ENCODE data around the gene PTPN2.
A peak's percentile ranks its signal among the peaks of the same experiment; 100 is the strongest.
"Not testable (repeated sequence)": the region's sequence is repeated elsewhere in the genome, so short reads cannot be mapped to it uniquely, and the experiment has no call there.

Gene PTPN2

DNA sequence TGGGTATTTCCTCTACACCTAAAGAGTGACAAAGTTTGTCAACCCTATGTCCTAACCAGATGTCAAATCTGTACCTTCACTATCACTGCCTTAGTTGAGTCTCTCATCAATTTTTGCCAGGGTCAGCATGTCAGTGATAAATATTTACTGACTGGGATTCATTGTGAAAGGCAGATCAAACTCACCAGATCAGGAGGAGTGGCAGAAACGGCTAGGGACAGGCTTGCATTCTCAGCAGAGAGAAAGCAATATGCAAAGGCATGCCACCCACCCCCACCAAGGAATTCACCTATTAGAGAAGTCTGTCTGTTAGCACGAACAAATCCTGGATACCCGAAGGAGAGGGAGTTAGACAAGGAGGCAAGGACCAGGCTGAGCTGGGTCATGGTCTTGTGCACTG, 62.6 kb downstream of the PTPN2 start:
- DNase-seq, result no peak

DNA sequence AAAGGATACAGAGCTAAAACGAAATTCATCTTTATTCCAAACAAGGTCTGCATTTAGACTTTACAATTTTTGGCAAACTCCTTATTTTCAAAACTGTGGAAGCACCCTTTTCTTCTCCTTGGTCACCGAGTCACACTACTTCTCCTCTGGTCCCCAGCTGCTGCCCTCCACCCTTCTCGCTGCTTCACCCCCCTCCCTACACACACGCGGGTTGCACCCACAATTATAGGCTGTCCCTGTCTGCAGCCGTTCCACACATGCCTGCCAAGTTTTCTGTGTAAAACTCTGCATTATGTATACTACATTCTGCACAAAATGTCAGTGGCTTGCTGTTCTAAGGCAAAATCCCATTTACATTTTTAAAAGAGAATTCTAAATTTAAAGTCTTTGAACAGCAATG, 63.5 kb downstream of the PTPN2 start:
- DNase-seq, result no peak

DNA sequence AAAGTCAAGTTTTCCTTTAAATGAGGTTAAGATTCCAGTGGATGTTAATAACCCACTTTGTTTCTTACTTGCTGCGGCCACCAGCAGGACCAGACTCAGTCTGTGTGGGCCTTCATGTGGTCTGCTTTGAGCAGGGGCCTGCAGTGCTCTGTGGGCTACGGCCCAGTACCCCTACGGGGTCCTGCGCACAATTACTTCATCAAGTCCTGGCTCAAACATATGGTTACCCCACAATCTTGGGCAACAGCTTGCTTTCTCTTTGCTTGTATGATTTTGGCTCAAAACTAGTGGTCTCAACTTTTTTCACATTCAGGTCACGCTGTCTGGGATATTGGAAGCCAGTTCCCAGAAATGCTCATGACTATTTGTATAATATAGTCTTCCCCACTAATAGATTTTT, 64.2 kb downstream of the PTPN2 start:
- DNase-seq, result no peak

DNA sequence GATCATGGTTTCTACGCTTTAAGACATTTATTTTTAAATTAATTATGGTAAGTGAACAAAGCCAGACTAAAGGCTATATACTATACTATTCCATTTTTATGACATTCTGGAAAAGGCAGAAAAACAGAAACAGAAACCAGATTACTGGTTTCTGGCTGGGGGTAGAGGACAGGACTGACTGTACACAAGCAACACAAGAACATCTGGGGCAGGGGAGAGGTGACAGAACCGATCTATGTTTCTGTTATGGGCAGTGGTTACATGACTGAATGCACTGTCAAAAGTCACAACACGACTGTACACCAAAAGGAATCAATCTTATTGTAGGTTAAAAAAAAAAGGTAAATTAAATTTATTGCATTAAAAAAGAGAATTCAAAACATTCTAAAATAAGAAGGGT, 64.7 kb downstream of the PTPN2 start:
- DNase-seq, result no peak

DNA sequence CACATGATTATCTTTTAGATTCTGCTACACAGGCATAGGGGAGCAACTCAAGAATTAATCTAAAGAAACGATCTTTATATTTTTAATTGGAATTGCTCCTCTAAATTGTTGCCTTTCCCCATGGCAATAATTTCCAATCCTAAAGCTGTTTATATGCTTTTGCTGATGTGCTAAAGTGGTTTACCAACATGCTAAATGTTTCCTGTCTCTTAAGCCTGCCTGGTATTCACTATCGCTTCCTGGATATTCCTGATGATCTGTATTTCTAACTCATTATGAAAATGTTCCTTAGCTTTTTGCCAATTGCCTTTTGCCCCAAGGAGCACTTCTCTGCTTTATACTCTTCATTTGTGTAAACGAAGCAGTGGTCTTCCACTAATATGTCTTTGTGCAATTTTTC, 65.8 kb downstream of the PTPN2 start:
- no peak for DNase-seq

DNA sequence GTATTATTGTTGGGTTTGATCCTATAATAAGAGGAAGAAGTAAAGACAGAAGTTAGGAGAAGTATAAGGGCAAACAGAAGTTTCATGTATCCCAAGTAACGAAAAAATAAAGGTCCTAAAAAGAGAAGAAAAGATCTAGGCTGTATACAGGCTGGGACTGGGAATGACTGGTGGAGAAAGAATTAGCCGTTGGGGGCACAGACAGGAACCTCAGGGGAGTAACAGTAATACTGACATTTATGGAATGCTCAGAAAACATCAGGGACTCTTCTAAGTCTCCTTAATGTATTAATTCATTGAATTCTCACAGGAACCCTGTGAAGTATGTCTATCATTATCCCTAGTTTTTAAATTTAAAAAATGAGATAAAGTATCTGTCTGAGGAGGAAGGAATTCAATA, 67.6 kb downstream of the PTPN2 start:
- no peak for DNase-seq

DNA sequence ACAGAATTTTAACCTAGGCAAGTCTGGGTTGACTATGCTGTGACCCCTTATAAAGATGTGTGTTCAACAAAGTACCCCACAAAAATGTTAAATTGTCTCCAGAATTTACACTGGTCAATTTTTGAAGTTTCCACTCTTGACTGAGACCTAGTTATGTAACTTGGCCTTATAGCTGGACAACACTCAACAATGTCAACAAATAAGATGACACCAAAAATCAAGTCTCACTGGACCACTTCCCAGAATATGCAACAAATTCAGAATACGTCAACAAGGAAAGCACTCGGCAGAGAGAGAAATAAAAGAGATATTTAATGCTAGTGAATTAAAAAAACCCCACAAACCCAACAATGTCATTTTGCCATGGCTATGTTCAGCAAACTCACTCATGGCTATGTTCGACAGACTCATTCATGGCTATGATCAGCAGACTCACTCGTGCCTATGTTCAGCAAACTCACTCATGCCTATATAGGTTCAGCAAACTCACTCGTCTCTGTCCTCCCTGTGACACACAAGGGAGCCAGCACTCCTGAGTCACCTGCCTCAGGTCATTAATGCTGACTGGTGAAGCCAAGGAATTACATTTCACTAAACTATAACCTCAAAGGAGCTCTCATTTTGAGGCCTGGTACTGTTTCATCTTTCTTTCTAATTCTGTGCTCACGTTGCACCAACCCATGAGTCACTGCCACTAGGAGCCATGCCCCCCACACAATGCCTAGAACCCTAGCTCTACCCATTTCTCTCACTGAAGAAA, 72.7 kb downstream of the PTPN2 start:
- DNase-seq, result no peak

DNA sequence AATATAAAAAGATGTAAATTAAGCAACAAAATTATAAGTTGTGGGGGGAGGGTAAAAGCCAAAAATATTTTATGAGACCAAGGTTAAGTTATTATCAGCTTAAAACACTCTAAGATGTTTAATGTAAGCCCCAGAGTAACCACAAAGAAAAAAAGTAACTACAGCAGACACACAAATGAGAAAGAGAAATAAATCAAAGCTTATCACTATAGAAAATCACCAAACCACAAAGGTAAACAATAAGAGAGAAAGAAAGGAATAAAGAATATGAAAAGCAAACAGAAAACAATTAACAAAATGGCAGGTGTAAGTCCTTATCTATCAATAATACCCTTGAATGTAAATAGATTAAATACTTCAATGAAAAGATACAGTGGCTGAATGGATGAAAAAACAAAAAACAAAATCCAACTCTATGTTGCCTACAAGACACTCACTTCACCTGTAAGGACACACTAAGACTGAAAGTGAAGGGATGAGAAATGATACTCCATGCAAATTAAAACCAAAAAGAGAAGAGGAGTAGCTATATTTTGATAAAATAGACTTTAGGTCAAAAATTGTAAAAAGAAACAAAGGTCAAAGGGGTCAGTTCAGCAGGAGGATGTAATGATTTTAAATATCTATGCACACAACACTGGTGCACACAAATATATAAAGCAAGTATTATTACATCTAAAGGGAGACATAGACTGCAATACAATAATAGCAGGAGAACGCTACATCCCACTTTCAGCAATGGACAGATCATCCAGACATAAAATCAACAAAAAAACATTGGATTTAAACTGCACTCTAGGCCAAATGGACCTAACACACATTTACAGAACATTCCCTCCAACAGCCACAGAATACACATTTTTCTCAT, 80.7 kb downstream of the PTPN2 start:
- peak; percentile 1 for DNase-seq

DNA sequence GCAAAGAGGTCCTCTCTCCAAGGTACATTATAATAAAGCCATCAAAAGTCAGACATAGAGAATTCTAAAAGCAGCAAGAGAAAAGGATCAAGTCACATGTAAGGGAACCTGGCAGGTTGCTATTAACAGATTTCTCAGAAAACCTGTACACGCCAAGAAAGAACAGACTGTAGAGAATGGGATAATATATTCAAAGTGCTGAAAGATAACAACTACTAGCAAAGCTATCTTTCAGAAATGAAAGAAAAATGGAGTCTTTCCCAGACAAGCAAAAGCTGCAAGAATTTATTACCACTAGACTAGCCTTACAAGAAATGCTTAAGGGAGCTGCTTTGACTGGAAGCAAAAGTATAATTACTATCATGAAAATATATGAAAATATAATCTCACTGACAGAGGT, 81.5 kb downstream of the PTPN2 start:
- DNase-seq, result no peak

DNA sequence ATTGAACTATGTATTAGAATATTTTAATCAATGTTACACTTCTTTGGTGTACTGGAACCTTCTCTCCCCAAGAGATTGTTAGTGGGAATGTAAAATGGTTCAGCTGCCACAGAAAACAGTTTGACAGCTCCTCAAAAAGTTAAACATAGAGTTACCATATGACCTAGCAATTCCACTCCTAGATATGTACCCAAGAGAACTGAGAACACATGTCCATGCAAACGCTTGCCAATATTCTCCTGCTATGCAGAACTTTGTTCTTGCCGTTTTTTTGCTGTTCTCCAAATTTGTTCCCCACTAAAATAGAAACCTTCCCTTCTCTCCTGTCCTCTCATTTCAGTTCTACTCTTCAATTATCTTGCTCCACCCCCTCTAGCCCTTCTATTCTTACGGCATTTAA, 87.6 kb downstream of the PTPN2 start:
- DNase-seq, result no peak

DNA sequence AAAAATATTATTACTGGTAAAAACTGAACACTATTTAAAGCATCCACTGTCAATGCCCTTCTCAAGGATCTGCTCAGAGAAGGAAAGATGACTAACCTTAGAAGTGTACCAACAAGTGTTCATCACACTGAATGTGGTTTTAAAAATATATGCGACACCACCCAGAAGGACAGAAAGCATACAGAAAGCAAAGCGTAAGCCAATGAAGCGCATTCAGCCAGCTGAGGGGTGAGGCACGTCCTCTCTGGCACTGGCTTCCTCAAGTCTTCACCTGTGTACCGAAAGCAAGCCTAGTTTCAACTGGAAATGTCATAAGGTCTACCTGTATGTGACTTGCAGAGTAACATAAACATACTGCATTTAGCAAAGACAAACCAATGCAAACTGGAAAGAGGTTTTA, 92.4 kb downstream of the PTPN2 start:
- no peak for DNase-seq

DNA sequence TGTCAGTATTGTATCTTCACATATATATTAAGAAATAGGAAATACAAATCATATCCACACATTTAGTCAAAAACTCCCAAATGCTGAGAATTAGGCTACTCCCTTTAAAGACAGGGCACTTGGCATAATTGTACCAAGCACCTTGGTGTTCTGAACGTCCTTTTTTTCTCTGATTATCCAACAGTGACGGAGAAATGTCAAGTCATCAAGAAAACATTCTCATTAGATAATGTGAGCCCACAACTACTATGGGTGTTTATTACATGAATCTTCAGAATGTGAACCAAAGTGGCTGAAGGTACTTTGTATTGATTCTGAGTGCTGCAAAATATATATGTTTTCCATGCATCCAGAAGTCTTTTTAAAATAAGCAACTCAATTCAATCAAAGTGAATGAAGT, 97.4 kb downstream of the PTPN2 start:
- DNase-seq, result no peak

DNA sequence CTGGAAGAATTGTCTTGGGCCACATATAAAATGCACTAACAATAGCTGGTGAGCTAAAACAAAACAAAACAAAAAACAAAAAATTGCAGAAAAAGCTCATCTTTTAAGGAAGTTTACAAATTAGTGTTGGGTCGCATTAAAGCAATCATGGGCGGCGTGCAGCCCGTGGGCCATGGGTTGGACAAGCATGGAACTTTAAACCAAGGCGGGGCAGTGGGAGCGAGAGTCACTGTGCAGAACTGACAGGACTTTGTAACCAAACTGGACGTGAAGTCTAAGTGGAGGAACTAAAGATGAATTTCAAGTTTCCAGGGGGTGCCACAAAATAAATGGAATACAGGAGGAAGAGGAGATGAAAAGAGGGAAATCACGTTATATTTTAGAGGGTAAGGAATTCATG, 100.5 kb downstream of the PTPN2 start:
- no peak for DNase-seq

DNA sequence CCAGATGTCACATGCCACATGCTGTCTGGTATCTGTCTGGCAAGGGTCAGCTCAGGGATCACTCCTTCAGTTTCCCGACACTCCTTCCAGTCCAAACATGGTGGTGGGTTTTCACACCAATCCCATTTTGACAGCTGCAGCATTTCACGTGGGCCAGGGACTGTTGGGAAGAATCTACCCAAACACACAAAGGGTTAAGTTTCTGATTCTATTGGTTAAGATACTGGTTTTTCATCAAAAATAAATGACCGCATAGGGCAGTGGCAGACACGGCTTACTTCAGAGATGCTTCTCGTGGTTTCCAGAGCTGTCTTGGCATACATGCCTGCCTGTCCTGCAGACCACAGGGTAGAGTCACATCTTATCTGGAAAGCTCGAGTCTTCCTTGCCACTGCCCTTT, 101.5 kb downstream of the PTPN2 start:
- DNase-seq, result no peak

DNA sequence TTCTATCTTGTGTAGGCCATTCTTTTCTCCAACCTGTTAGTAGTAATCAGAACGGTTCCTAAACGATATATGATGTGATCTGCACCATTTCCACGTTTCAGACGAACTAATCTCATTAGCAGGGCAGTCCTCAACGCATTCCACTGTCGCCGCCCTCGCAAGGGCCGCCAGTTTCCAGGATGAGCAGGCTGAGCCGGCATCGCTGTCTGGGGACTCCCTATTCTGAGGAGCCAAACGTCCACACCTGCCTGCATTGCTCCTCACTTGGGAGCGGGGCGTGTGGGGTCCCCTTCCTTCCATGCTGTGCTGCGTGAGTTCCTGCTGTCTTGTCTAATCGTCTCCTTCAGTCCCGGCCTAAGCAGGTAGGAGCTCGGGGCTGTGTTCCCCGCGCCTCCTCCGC, 104.6 kb downstream of the PTPN2 start:
- DNase-seq, result no peak

DNA sequence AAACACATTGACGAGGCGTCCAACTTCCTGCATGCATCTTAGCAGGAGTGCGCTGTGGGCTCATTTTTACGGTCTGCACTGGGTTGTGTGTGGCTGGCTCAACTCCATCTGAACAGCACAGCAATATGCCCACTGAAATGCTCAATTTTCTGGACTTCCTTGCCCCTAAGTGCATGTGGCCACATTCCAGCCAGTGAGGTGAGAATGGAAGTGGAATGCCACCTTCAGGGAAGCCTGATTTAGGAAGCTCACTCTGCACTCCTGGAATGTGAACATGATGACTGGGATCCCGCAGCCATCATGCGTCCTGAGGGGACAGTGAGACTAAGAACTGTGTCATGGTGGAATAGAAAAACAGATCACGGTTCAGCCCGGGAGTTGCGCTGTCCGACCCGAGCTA, 105.0 kb downstream of the PTPN2 start:
- no peak for DNase-seq

DNA sequence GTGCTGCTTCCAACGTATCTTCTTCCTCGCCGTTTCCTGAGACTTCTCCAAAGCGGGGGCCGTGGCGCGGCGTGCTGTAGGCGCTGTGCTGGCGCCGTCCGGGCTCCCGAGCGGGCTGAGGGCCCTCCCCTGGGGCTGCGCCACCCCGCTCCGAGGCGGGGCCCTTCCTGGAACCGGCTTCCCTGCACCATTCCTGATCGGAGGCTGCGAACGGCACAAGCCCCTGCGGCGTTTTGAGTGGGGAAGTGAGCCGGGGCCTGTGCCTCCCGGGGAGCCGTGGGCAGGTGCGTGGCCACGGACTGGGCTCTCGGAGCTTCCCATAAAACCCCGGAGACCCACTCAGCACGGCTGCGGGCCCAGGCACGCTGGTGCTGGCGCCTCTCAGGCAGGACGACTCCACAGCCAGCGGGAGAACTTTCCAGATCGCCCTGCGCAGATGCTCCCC, 106.5 kb downstream of the PTPN2 start:
- DNase-seq, result no peak

DNA sequence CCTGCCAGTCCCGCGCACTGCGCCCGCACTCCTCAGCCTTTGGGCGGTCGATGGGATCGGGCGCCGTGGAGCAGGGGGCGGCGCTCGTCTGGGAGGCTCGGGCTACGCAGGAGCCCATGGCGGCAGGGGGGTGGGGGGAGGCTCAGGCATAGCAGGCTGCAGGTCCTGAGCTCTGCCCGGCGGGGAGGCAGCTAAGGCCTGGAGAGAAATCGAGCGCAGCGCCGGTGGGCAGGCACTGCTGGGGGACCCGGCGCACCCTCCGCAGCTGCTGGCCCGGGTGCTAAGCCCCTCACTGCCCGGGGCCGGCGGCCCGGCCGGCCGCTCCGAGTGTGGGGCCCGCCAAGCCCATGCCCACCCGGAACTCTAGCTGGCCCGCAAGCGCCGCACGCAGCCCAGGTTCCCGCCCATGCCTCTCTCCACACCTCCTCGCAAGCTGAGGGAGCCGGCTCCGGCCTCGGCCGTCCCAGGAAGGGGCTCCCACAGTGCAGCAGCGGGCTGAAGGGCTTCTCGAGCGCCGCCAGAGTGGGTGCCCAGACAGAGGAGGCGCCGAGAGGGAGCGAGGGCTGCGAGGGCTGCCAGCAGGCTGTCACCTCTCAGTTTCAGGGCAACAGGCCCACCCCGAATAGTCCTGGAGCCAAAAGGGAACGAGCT, 107.1 kb downstream of the PTPN2 start:
- DNase-seq, result no peak

DNA sequence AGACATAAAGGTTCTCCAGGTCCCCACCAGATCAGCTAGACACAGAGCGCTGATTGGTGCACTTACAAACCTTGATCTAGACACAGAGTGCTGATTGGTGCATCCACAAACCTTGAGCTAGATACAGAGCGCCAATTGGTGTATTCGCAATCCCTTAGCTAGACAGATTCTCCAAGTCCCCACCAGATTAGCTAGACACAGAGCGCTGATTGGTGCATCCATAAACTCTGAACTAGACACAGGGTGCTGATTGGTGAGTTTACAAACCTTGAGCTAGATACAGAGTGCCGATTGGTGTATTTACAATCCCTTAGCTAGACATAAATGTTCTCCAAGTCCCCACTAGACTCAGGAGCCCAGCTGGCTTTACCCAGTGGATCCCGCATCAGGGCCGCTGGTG, 107.6 kb downstream of the PTPN2 start:
- not testable (repeated sequence) for DNase-seq

DNA sequence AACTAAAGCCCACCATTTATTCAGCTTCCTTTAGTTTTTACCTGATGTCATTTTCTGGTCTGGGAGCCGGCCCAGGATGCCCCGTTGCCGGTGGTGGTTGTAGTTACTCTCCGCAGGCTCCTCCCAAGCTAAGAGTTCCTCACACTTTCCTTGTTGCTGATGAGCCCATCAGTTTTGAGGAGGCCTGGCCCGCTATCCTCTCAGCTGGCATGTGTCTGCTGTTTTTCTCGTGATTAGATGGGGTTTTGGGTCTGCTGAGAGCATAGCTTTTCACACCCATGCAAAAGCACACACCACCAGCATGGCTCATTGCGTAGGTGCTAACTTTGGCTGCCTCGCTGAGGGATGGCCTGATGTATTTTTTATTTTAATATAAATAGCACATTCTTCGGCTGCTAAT, 109.1 kb downstream of the PTPN2 start:
- no peak for DNase-seq

DNA sequence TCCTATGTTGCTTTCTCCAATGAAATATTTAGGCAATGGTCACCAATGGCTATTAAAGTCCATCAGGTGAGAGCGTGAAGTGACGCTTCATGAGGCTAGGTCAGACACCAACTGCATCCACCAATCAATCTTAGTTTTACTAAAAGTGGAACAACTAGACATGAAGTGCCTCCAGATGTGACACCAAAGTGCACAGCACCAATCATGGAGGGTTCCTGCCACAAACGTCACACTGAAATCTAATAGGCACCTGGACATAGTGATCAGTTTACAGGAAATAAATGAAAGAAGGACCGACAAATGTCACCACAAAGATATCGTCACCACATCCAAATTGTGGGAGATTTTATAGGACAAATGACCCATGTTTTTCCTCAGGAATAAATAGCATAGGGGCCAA, 110.7 kb downstream of the PTPN2 start:
- DNase-seq, result no peak

DNA sequence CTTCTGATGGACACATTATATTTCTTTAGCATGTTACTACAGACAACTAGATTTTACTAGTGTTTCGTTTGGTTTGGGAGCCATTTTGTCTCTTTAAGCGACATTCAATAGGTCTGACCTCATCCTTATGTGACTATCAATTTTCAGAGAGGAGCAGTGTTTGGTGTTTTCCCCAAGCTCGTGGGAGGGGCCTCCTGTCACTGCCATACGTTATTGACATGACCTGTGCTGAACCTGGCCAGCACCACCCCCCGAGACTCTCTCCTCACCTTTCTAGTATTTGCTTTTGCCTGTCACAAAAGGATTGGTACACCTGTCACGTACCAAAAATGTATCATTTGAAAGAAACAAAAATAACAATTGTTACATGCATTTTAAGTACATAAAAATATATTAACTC, 111.9 kb downstream of the PTPN2 start:
- no peak for DNase-seq

DNA sequence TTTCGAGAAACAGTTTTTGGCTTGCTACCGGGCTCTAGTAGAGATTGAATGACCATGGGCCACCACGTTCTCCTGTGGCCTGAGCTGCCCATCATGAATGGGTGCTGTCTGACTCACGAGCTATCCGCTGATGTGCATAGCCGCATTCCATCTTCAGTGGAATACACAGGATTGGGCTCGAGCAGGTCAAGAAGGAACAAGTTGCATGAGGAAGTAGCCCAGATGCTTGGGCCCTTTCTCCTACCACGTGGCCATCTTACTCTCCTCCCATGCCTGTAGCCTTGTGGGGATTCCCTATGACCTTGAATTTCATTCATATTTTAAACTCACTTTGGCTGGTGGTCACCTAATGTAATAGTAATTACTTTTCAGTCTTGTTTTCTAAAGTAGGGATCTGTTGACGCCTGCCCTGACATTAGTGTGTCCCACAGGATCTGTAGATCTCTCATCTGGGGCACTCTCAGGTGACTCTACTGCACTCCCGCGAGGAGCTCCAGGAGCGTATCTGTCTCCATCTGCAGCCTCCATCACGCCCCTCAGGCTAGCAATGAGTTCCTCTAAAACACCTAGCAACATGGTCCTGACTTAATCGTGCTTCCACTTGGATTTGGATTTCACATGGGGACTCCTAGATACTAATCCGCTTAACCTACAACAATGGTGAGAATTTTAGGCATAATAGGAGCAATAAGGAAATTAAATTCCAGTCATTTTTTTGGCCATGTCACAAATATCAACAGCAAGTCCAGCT, 113.4 kb downstream of the PTPN2 start:
- DNase-seq, result no peak
